ENCODE data around the gene CACNA1I.

- TF ChIP-seq, protein P1, sequence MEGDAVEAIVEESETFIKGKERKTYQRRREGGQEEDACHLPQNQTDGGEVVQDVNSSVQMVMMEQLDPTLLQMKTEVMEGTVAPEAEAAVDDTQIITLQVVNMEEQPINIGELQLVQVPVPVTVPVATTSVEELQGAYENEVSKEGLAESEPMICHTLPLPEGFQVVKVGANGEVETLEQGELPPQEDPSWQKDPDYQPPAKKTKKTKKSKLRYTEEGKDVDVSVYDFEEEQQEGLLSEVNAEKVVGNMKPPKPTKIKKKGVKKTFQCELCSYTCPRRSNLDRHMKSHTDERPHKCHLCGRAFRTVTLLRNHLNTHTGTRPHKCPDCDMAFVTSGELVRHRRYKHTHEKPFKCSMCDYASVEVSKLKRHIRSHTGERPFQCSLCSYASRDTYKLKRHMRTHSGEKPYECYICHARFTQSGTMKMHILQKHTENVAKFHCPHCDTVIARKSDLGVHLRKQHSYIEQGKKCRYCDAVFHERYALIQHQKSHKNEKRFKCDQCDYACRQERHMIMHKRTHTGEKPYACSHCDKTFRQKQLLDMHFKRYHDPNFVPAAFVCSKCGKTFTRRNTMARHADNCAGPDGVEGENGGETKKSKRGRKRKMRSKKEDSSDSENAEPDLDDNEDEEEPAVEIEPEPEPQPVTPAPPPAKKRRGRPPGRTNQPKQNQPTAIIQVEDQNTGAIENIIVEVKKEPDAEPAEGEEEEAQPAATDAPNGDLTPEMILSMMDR (IDR thresholded peaks at IDR 0.05), result no peak
- no peak for TF ChIP-seq POLR2A (IDR thresholded peaks at IDR 0.05)
These were observed 118.9 kb downstream of the CACNA1I start for GRCh38 chr22:39689421-39689820.
